Naive thymus-derived CD8-positive, alpha-beta T cell (primary cell): Measurements from ENCODE around the gene SASH1. TPM values are rescaled to one million over a fixed set of nuclear protein-coding genes. Genes with fewer than 3 reads are reported as not detected.
A peak's percentile ranks its signal among the peaks of the same experiment; 100 is the strongest.

Source experiments
- ATAC-seq, 2 donors: fragments of 150-1000 bp; cut with Tn5 transposase in 1 of 2; sonication (Bioruptor Pico), chemical (Tn5 transposase) in 1 of 2; 1 replicate in 1 of 2; 2 replicates in 1 of 2; pipeline ENCODE4 v1.10.0; 2021; ENCODE audit warnings: mild to moderate bottlenecking in 2 of 2, moderate library complexity in 2 of 2
- POLR2A ChIA-PET: fragments of 350-600 bp; sonication (Branson Sonifier 250); formaldehyde crosslinking; loops from one replicate; lab custom pipeline; 2021; ENCODE audit warnings: antibody characterized with exemption; lab: Charles Lee
- DNase-seq, 10 donors: peaks; one replicate each; pipeline versions ENCODE4 v3.0.0 to v3.0.0-alpha.2; 2020 to 2022
- H3K27ac Mint-ChIP-seq, 10 donors: one replicate each; pipeline ENCODE4 v1.8.0; 2020 to 2022; ENCODE audit warnings: mild to moderate bottlenecking in 10 of 10, mixed read lengths in 10 of 10, moderate library complexity in 4 of 10, inconsistent platforms in 1 of 10
- H3K27me3 Mint-ChIP-seq, 5 donors: one replicate each; pipeline ENCODE4 v1.8.0; 2021 to 2022; ENCODE audit warnings: mixed read lengths in 5 of 5
- H3K36me3 Mint-ChIP-seq, 3 donors: one replicate each; pipeline ENCODE4 v1.8.0; 2020 to 2022; ENCODE audit warnings: mixed read lengths in 3 of 3, mild to moderate bottlenecking in 2 of 3, inconsistent platforms in 1 of 3
- H3K4me1 Mint-ChIP-seq, 4 donors: one replicate each; pipeline ENCODE4 v1.8.0; 2021 to 2022; ENCODE audit warnings: mixed read lengths in 4 of 4
- H3K4me3 Mint-ChIP-seq, 10 donors: one replicate each; pipeline ENCODE4 v1.8.0; 2020 to 2022; ENCODE audit warnings: mild to moderate bottlenecking in 10 of 10, mixed read lengths in 10 of 10, moderate library complexity in 6 of 10, inconsistent platforms in 1 of 10
- H3K9me3 Mint-ChIP-seq, 9 donors: one replicate each; pipeline ENCODE4 v1.8.0; 2020 to 2022; ENCODE audit warnings: mixed read lengths in 9 of 9, mild to moderate bottlenecking in 3 of 9, inconsistent platforms in 1 of 9, moderate library complexity in 1 of 9
- polyA plus RNA-seq, 3 donors: library from polyadenylated mRNA; unstranded; fragments of 300-500 nt; fragmentation: Illumina TruSeq; gene quantifications; one replicate each; pipeline ENCODE4 v1.2.3, GENCODE V29; 2021
- total RNA-seq, 8 experiments: library from RNA in 2 of 8; stranded (reverse) in 2 of 8; gene quantifications; one replicate each; pipeline ENCODE4 v1.2.3 and lab custom pipeline; 2021 to 2026

The SASH1 gene
- total and polyA plus RNA-seq, 5 experiments from 2014 or later = not detected

GRCh38 chr6:148438632-148439031 lies 96.0 kb downstream of the SASH1 start:
- Mint-ChIP-seq H3K4me3 (no peak overlapping the region), H3K36me3 (no peaks in the 10 kb centered on the region), H3K9me3 (no peaks in the 10 kb centered on the region), H3K27me3 (peaks cover 0 to 14% (median 6%) of the 10 kb centered on the region in 5 donors), H3K4me1 (no peaks in the 10 kb centered on the region), H3K27ac (no peak overlapping the region)
- POLR2A ChIA-PET = no interaction called here
- ATAC-seq (no peak), DNase-seq (no peak)

- Mint-ChIP-seq H3K4me1 (no peaks in the 10 kb centered on the region), H3K27me3 (peaks cover 0 to 7% (median 6%) of the 10 kb centered on the region in 5 donors), H3K27ac (no peak overlapping the region), H3K9me3 (no peaks in the 10 kb centered on the region), H3K4me3 (no peak overlapping the region), H3K36me3 (no peaks in the 10 kb centered on the region)
- POLR2A ChIA-PET = no interaction called here
- DNase-seq = no peak
- ATAC-seq = no peak
These were observed 97.4 kb downstream of the SASH1 start for GRCh38 chr6:148440016-148440415.

- no peaks in the 10 kb centered on the region for H3K9me3 Mint-ChIP-seq
- no peaks in the 10 kb centered on the region for H3K36me3 Mint-ChIP-seq
- H3K4me3 Mint-ChIP-seq = no peak overlapping the region
- no peak overlapping the region for H3K27ac Mint-ChIP-seq
- DNase-seq (no peak), ATAC-seq (no peak)
- POLR2A ChIA-PET = no interaction called here
- no peaks in the 10 kb centered on the region for H3K4me1 Mint-ChIP-seq
- H3K27me3 Mint-ChIP-seq = peaks cover 0 to 8% (median 7%) of the 10 kb centered on the region in 5 donors
These were observed 98.3 kb downstream of the SASH1 start for GRCh38 chr6:148440877-148441453.

GRCh38 chr6:148441454-148441911 lies 98.8 kb downstream of the SASH1 start:
- ATAC-seq (no peak), DNase-seq (no peak)
- Mint-ChIP-seq H3K4me3 (no peak overlapping the region), H3K27me3 (peaks cover 0 to 8% (median 6%) of the 10 kb centered on the region in 5 donors), H3K36me3 (no peaks in the 10 kb centered on the region), H3K4me1 (no peaks in the 10 kb centered on the region), H3K9me3 (no peaks in the 10 kb centered on the region), H3K27ac (no peak overlapping the region)
- POLR2A ChIA-PET = no interaction called here

GRCh38 chr6:148443798-148444560 lies 101.3 kb downstream of the SASH1 start:
- Mint-ChIP-seq H3K4me3 (no peak overlapping the region), H3K27me3 (peaks cover 9 to 26% (median 11%) of the 10 kb centered on the region in 5 donors), H3K9me3 (no peaks in the 10 kb centered on the region), H3K27ac (no peak overlapping the region), H3K36me3 (no peaks in the 10 kb centered on the region), H3K4me1 (peaks cover 0 to 7% (median 4%) of the 10 kb centered on the region in 4 donors)
- DNase-seq = no peak
- POLR2A ChIA-PET = no interaction called here
- ATAC-seq = no peak

- Mint-ChIP-seq H3K27ac (no peak overlapping the region), H3K4me3 (no peak overlapping the region), H3K36me3 (no peaks in the 10 kb centered on the region), H3K27me3 (peaks cover 9 to 24% (median 13%) of the 10 kb centered on the region in 5 donors), H3K9me3 (no peaks in the 10 kb centered on the region), H3K4me1 (peaks cover 0 to 7% (median 4%) of the 10 kb centered on the region in 4 donors)
- DNase-seq (no peak), ATAC-seq (no peak)
- POLR2A ChIA-PET = no interaction called here
These were observed 102.5 kb downstream of the SASH1 start for GRCh38 chr6:148445116-148445515.

- Mint-ChIP-seq H3K36me3 (no peaks in the 10 kb centered on the region), H3K4me1 (peaks cover 0 to 7% (median 4%) of the 10 kb centered on the region in 4 donors), H3K27ac (no peak overlapping the region), H3K9me3 (no peaks in the 10 kb centered on the region), H3K4me3 (no peak overlapping the region), H3K27me3 (peaks cover 9 to 26% (median 13%) of the 10 kb centered on the region in 5 donors)
- no peak for ATAC-seq
- POLR2A ChIA-PET = no interaction called here
- DNase-seq = no peak
These were observed 103.0 kb downstream of the SASH1 start for GRCh38 chr6:148445620-148446019.

GRCh38 chr6:148446681-148447080 lies 104.0 kb downstream of the SASH1 start:
- ATAC-seq (no peak), DNase-seq (no peak)
- no peaks in the 10 kb centered on the region for H3K9me3 Mint-ChIP-seq
- H3K4me3 Mint-ChIP-seq = no peak overlapping the region
- H3K36me3 Mint-ChIP-seq = no peaks in the 10 kb centered on the region
- H3K4me1 Mint-ChIP-seq = peaks cover 0 to 7% (median 4%) of the 10 kb centered on the region in 4 donors
- POLR2A ChIA-PET = no interaction called here
- H3K27me3 Mint-ChIP-seq = peaks cover 9 to 28% (median 18%) of the 10 kb centered on the region in 5 donors
- H3K27ac Mint-ChIP-seq = no peak overlapping the region

- no peak for DNase-seq
- H3K4me3 Mint-ChIP-seq = no peak overlapping the region
These were observed 105.0 kb downstream of the SASH1 start for GRCh38 chr6:148447521-148448230.

GRCh38 chr6:148448369-148449012 lies 105.9 kb downstream of the SASH1 start:
- DNase-seq (no peak), ATAC-seq (no peak)
- Mint-ChIP-seq H3K36me3 (no peaks in the 10 kb centered on the region), H3K27me3 (peaks cover 12 to 30% (median 26%) of the 10 kb centered on the region in 5 donors), H3K9me3 (no peaks in the 10 kb centered on the region), H3K4me1 (peaks cover 0 to 7% (median 5%) of the 10 kb centered on the region in 4 donors), H3K4me3 (no peak overlapping the region), H3K27ac (peak overlapping the region in 1 of 10 donors; percentile 74)
- POLR2A ChIA-PET = no interaction called here

More at GRCh38 chr6:148447521-148448230, 105.0 kb downstream of the SASH1 start:
- Mint-ChIP-seq H3K9me3 (no peaks in the 10 kb centered on the region), H3K27me3 (peaks cover 12 to 29% (median 24%) of the 10 kb centered on the region in 5 donors), H3K36me3 (no peaks in the 10 kb centered on the region), H3K4me1 (peaks cover 0 to 7% (median 5%) of the 10 kb centered on the region in 4 donors), H3K27ac (no peak overlapping the region)
- ATAC-seq = no peak
- POLR2A ChIA-PET = no interaction called here

GRCh38 chr6:148450866-148451265 lies 108.2 kb downstream of the SASH1 start:
- peaks cover 0 to 7% (median 5%) of the 10 kb centered on the region in 4 donors for H3K4me1 Mint-ChIP-seq
- no peaks in the 10 kb centered on the region for H3K9me3 Mint-ChIP-seq
- ATAC-seq = no peak
- POLR2A ChIA-PET = no interaction called here
- no peak overlapping the region for H3K4me3 Mint-ChIP-seq
- no peak overlapping the region for H3K27ac Mint-ChIP-seq
- H3K36me3 Mint-ChIP-seq = no peaks in the 10 kb centered on the region
- H3K27me3 Mint-ChIP-seq = peaks cover 12 to 47% (median 23%) of the 10 kb centered on the region in 5 donors
- no peak for DNase-seq

- no peak for ATAC-seq
- Mint-ChIP-seq H3K27ac (no peak overlapping the region), H3K36me3 (no peaks in the 10 kb centered on the region), H3K27me3 (peaks cover 12 to 47% (median 23%) of the 10 kb centered on the region in 5 donors), H3K4me3 (no peak overlapping the region), H3K4me1 (peaks cover 0 to 7% (median 5%) of the 10 kb centered on the region in 4 donors), H3K9me3 (no peaks in the 10 kb centered on the region)
- POLR2A ChIA-PET = interaction anchor here (0.6 kb wide), 1 partner anchor 23 kb away, joined by 3 read pairs; no protein-coding TSS in a partner anchor
- no peak for DNase-seq
These were observed 109.1 kb downstream of the SASH1 start for GRCh38 chr6:148451690-148452089.
